ENCODE measurements around the gene TMPRSS3. TPM values are rescaled to one million over a fixed set of nuclear protein-coding genes. Genes with fewer than 3 reads are reported as not detected.

The TMPRSS3 gene
- total RNA-seq (1 to 10 TPM in 4 of 5 experiments, under 1 TPM in 1; 0.88 to 7.6 (median 1.5) TPM), polyA plus RNA-seq (1 to 10 TPM in 1 of 2 donors, under 1 TPM in 1; 0.11 to 2.9 TPM), total RNA-seq (0.54 reads per million)

DNA sequence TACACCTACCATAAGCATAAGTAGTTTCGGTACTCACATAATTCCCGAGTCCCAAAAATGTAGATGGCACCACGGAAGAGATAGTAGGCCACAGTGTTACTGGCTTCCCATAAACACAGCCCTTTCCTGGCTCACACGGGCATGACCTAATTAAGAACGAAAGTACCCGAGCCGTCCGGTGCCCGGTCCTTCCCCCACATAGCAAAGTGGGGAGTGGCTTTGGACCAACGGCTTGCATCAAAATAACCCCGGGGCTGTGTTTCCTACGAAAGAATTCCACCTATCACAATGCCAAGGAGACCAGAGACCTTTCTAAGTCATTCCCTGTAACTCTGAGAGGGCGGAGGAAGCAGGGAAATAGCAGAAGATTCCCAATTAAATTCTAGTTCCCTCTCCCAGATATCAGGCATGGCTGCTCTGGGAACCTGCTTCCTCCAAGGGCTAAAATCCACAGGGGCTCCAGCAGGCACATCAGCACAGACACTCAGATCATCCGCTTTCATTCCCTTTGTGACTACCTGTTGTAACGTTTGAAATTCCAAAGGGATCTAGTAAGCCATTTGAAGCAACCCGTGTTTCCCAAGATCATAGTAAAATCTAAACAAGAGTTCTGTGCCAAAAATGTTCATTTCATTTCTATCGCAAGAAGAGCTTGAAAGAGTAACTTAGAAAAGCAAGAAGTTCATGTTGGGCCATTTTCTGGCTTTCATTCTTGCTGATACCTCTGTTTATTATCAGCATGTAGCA is at the start of gene TMPRSS3:
TSS of gene TMPRSS3 (minus strand) at position 148 of the 747 bp plus-strand sequence. CDS start 635 bp downstream, outside the sequence.
- intact Hi-C loops (cut with micrococcal nuclease), result loop anchor here in 1 of 2 donors (5.0 kb wide), 1 partner anchor 66 kb away; no protein-coding TSS in a partner anchor
- no peaks in the 10 kb centered on the region for H3K27me3 ChIP-seq (ENCODE audit: control insufficient read depth in 2 of 2, insufficient read depth in 2 of 2, low read length in 2 of 2)
- H3K9me3 ChIP-seq (ENCODE audit: control insufficient read depth in 2 of 3, low read length in 3 of 3), result no peaks in the 10 kb centered on the region
- no peak within 1 kb of the TSS for H3K4me3 Mint-ChIP-seq
- CTCF ChIA-PET, result no interaction called here
- H3K27ac ChIP-seq (ENCODE audit: low read depth, low read length), result no peak within 1 kb of the TSS
- no peak for DNase-seq
- peaks cover 0 to 9% (median 0%) of the 10 kb centered on the region in 5 donors for H3K36me3 Mint-ChIP-seq
- no peaks in the 10 kb centered on the region for H3K36me3 ChIP-seq (ENCODE audit: control insufficient read depth in 2 of 3, insufficient read depth in 3 of 3, low read length in 3 of 3)
- H3K9me3 Mint-ChIP-seq, result no peaks in the 10 kb centered on the region
- H3K27me3 Mint-ChIP-seq, result peaks cover 0 to 4% (median 0%) of the 10 kb centered on the region in 5 donors
- H3K27ac Mint-ChIP-seq, result peak within 1 kb of the TSS in 5 of 9 donors; percentile 25 to 51 (median 50)
- H3K4me1 ChIP-seq (ENCODE audit: control insufficient read depth in 2 of 2, insufficient read depth in 2 of 2, low read length in 2 of 2), result peaks cover 13 to 35% of the 10 kb centered on the region in 2 donors
- H3K4me3 ChIP-seq (ENCODE audit: low read length), result no peak within 1 kb of the TSS
- no peak for ATAC-seq
- H3K4me1 Mint-ChIP-seq, result peaks cover 26 to 84% (median 64%) of the 10 kb centered on the region in 7 donors
- POLR2A ChIA-PET, result interaction anchor here (4.5 to 10.3 kb wide), 2 partner anchors 7 to 26 kb away, joined by 81 to 181 read pairs; partner anchors contain the start of gene UBASH3A

- H3K4me3 ChIP-seq (ENCODE audit: low read length), result no peak overlapping the region
- H3K36me3 Mint-ChIP-seq, result peaks cover 10 to 63% (median 31%) of the 10 kb centered on the region in 5 donors
- H3K27me3 Mint-ChIP-seq, result peaks cover 0 to 4% (median 0%) of the 10 kb centered on the region in 5 donors
- H3K9me3 Mint-ChIP-seq, result peaks cover 0 to 2% (median 0%) of the 10 kb centered on the region in 11 donors
- H3K27ac Mint-ChIP-seq, result peak overlapping the region in 3 of 9 donors; percentile 58 to 81 (median 69)
- H3K4me3 Mint-ChIP-seq, result no peak overlapping the region
- POLR2A ChIA-PET, result interaction anchor here (0.9 to 1.7 kb wide), 4 partner anchors 11 to 43 kb away, joined by 3 to 9 read pairs (median 4); partner anchors contain the start of gene UBASH3A
- DNase-seq (no peak), ATAC-seq (no peak)
- intact Hi-C loops (cut with micrococcal nuclease), result no loop called here
- H3K27me3 ChIP-seq (ENCODE audit: control insufficient read depth in 2 of 2, insufficient read depth in 2 of 2, low read length in 2 of 2), result no peaks in the 10 kb centered on the region
- peaks cover 6 to 41% (median 30%) of the 10 kb centered on the region in 7 donors for H3K4me1 Mint-ChIP-seq
- H3K9me3 ChIP-seq (ENCODE audit: control insufficient read depth in 2 of 3, low read length in 3 of 3), result no peaks in the 10 kb centered on the region
- H3K36me3 ChIP-seq (ENCODE audit: control insufficient read depth in 2 of 3, insufficient read depth in 3 of 3, low read length in 3 of 3), result peaks cover 0 to 86% (median 8%) of the 10 kb centered on the region in 3 experiments
- H3K27ac ChIP-seq (ENCODE audit: low read depth, low read length), result no peak overlapping the region
- CTCF ChIA-PET, result interaction anchor here (0.9 kb wide), 1 partner anchor 52 kb away, joined by 5 read pairs; no protein-coding TSS in a partner anchor
- peaks cover 4 to 8% of the 10 kb centered on the region in 2 donors for H3K4me1 ChIP-seq (ENCODE audit: control insufficient read depth in 2 of 2, insufficient read depth in 2 of 2, low read length in 2 of 2)
These were observed 49.5 kb upstream of the TMPRSS3 start for GRCh38 chr21:42445311-42445710.

- Mint-ChIP-seq H3K27ac (peak overlapping the region in 4 of 9 donors; percentile 25 to 65 (median 50)), H3K4me3 (no peak overlapping the region), H3K9me3 (peaks cover 0 to 2% (median 0%) of the 10 kb centered on the region in 11 donors), H3K36me3 (peaks cover 10 to 69% (median 34%) of the 10 kb centered on the region in 5 donors), H3K27me3 (peaks cover 0 to 4% (median 0%) of the 10 kb centered on the region in 5 donors), H3K4me1 (peaks cover 9 to 39% (median 27%) of the 10 kb centered on the region in 7 donors)
- H3K27me3 ChIP-seq (ENCODE audit: control insufficient read depth in 2 of 2, insufficient read depth in 2 of 2, low read length in 2 of 2), result no peaks in the 10 kb centered on the region
- no peak overlapping the region for H3K4me3 ChIP-seq (ENCODE audit: low read length)
- H3K27ac ChIP-seq (ENCODE audit: low read depth, low read length), result no peak overlapping the region
- H3K36me3 ChIP-seq (ENCODE audit: control insufficient read depth in 2 of 3, insufficient read depth in 3 of 3, low read length in 3 of 3), result peaks cover 0 to 92% (median 8%) of the 10 kb centered on the region in 3 experiments
- intact Hi-C loops (cut with micrococcal nuclease), result no loop called here
- H3K4me1 ChIP-seq (ENCODE audit: control insufficient read depth in 2 of 2, insufficient read depth in 2 of 2, low read length in 2 of 2), result peaks cover 2 to 8% of the 10 kb centered on the region in 2 donors
- CTCF ChIA-PET, result interaction anchor here (1.5 kb wide), 1 partner anchor 63 kb away, joined by 3 read pairs; no protein-coding TSS in a partner anchor
- no peak for DNase-seq
- POLR2A ChIA-PET, result interaction anchor here (0.6 to 1.6 kb wide), 3 partner anchors 11 to 42 kb away, joined by 3 to 6 read pairs (median 3); no protein-coding TSS in a partner anchor
- no peak for ATAC-seq
- no peaks in the 10 kb centered on the region for H3K9me3 ChIP-seq (ENCODE audit: control insufficient read depth in 2 of 3, low read length in 3 of 3)
These were observed 48.9 kb upstream of the TMPRSS3 start for GRCh38 chr21:42444745-42445059.

GRCh38 chr21:42443876-42444744 is 48.3 kb upstream of the TMPRSS3 start:
- DNase-seq, result no peak
- ChIA-PET POLR2A (interaction anchor here (0.6 to 1.8 kb wide), 3 partner anchors 10 to 40 kb away, joined by 3 to 6 read pairs (median 6); partner anchors contain the start of gene UBASH3A), CTCF (interaction anchor here (1.5 kb wide), 1 partner anchor 63 kb away, joined by 3 read pairs; no protein-coding TSS in a partner anchor)
- Histone ChIP-seq H3K4me3 (ENCODE audit: low read length) (no peak overlapping the region), H3K36me3 (ENCODE audit: control insufficient read depth in 2 of 3, insufficient read depth in 3 of 3, low read length in 3 of 3) (peaks cover 5 to 98% (median 8%) of the 10 kb centered on the region in 3 experiments), H3K4me1 (ENCODE audit: control insufficient read depth in 2 of 2, insufficient read depth in 2 of 2, low read length in 2 of 2) (peaks cover 0 to 10% of the 10 kb centered on the region in 2 donors), H3K27me3 (ENCODE audit: control insufficient read depth in 2 of 2, insufficient read depth in 2 of 2, low read length in 2 of 2) (no peaks in the 10 kb centered on the region), H3K9me3 (ENCODE audit: control insufficient read depth in 2 of 3, low read length in 3 of 3) (no peaks in the 10 kb centered on the region), H3K27ac (ENCODE audit: low read depth, low read length) (no peak overlapping the region)
- Mint-ChIP-seq H3K27me3 (peaks cover 0 to 4% (median 0%) of the 10 kb centered on the region in 5 donors), H3K9me3 (peaks cover 0 to 2% (median 0%) of the 10 kb centered on the region in 11 donors), H3K36me3 (peaks cover 10 to 75% (median 39%) of the 10 kb centered on the region in 5 donors), H3K4me1 (peaks cover 12 to 40% (median 27%) of the 10 kb centered on the region in 7 donors), H3K4me3 (no peak overlapping the region), H3K27ac (peak overlapping the region in 4 of 9 donors; percentile 7 to 80 (median 78))
- intact Hi-C loops (cut with micrococcal nuclease), result no loop called here
- no peak for ATAC-seq

- intact Hi-C loops (cut with micrococcal nuclease), result no loop called here
- peaks cover 7 to 99% (median 9%) of the 10 kb centered on the region in 3 experiments for H3K36me3 ChIP-seq (ENCODE audit: control insufficient read depth in 2 of 3, insufficient read depth in 3 of 3, low read length in 3 of 3)
- CTCF ChIA-PET, result interaction anchor here (0.9 to 1.5 kb wide), 2 partner anchors 62 to 132 kb away, joined by 3 read pairs; no protein-coding TSS in a partner anchor
These were observed 47.4 kb upstream of the TMPRSS3 start for GRCh38 chr21:42443181-42443785.

More at GRCh38 chr21:42443181-42443785, 47.4 kb upstream of the TMPRSS3 start:
- peaks cover 0 to 4% (median 0%) of the 10 kb centered on the region in 5 donors for H3K27me3 Mint-ChIP-seq
- ATAC-seq (no peak), DNase-seq (no peak)
- H3K4me3 Mint-ChIP-seq, result no peak overlapping the region
- H3K4me1 ChIP-seq (ENCODE audit: control insufficient read depth in 2 of 2, insufficient read depth in 2 of 2, low read length in 2 of 2), result peaks cover 0 to 10% of the 10 kb centered on the region in 2 donors
- H3K27me3 ChIP-seq (ENCODE audit: control insufficient read depth in 2 of 2, insufficient read depth in 2 of 2, low read length in 2 of 2), result no peaks in the 10 kb centered on the region
- no peak overlapping the region for H3K27ac ChIP-seq (ENCODE audit: low read depth, low read length)
- H3K36me3 Mint-ChIP-seq, result peaks cover 11 to 79% (median 40%) of the 10 kb centered on the region in 5 donors
- POLR2A ChIA-PET, result interaction anchor here (1.8 kb wide), 1 partner anchor 39 kb away, joined by 6 read pairs; the partner anchor contains the start of gene UBASH3A
- H3K27ac Mint-ChIP-seq, result peak overlapping the region in 4 of 9 donors; percentile 53 to 80 (median 78)
- H3K9me3 ChIP-seq (ENCODE audit: control insufficient read depth in 2 of 3, low read length in 3 of 3), result no peaks in the 10 kb centered on the region
- no peak overlapping the region for H3K4me3 ChIP-seq (ENCODE audit: low read length)
- peaks cover 8 to 42% (median 29%) of the 10 kb centered on the region in 7 donors for H3K4me1 Mint-ChIP-seq
- peaks cover 0 to 2% (median 0%) of the 10 kb centered on the region in 11 donors for H3K9me3 Mint-ChIP-seq

Measured in naive thymus-derived CD4-positive, alpha-beta T cell (primary cell).